Measurements from ENCODE around the gene CAV2. TPM values are rescaled to one million over a fixed set of nuclear protein-coding genes. Genes with fewer than 3 reads are reported as not detected.

The CAV2 gene
- total and polyA plus RNA-seq, 9 of the 15 experiments (the other 6 are each of a cell fraction or from before 2014, with no cell fraction given) = 16.1 to 137 (median 38.3) TPM

DNA sequence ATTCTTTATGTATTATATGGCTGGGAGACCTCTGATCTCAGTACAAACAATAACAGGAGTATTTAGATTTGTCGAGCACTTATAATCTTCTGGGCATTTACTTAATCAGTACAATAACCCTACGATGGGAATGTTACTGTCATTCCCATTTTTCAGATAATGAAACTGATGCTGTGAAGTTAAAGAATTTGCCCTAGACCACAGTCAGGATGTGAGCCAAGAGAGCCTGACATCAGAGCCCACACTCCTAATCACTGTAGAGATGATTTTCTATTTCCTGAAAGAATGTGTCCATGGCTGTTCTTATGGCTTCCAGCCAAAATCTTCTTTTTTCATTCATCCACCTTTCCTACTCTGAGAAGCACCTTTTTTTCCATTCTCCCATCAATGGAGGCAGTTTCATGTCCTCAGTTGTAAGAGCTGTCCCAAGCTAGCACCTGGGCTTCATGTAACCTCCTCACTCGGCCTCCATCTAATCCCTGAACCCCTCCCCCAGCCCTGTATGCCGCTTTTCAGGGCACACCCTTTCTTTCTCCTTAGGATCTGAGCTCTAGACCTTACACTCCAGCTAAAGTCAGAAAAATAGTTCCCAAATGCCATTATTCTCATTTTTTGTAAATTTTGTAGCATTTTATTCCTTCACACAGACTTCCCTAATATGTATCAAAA is 13.1 kb downstream of the CAV2 start:
- H3K4me3 ChIP-seq = no peak overlapping the region
- peaks cover 0 to 19% of the 10 kb centered on the region in 2 experiments; a peak in 3 of 5 replicates for H3K4me1 ChIP-seq (replicated peaks in 1 of 2; ENCODE audit: control insufficient read depth in 2 of 2, insufficient read depth in 2 of 2, low read length in 2 of 2)
- no peak overlapping the region for H3K27ac ChIP-seq (ENCODE audit: extremely low read depth, low read depth, low read length)
- in situ Hi-C loops (cut with MboI) = no loop called here
- CTCF ChIA-PET (ENCODE audit: low intra/inter-chr PET ratio) = no interaction called here
- H3K4me2 ChIP-seq (ENCODE audit: insufficient read depth, low read length) = peak overlapping the region; percentile 80
- no peaks in the 10 kb centered on the region for H3K36me3 ChIP-seq (ENCODE audit: control insufficient read depth, insufficient read depth, low read length)
- no peak for FAIRE-seq
- peak; percentile 46 for ATAC-seq
- no peaks in the 10 kb centered on the region for H3K9me1 ChIP-seq (ENCODE audit: control insufficient read depth, insufficient read depth, low read length)
- H3K79me2 ChIP-seq (ENCODE audit: control insufficient read depth, insufficient read depth, low read length) = no peaks in the 10 kb centered on the region
- no TSS peak for BruUV-seq (replicated peaks)
- POLR2A ChIA-PET = interaction anchor here (1.0 to 2.5 kb wide), 3 partner anchors 7 to 14 kb away, joined by 4 to 10 read pairs (median 5); no protein-coding TSS in a partner anchor
- no peaks in the 10 kb centered on the region for H4K20me1 ChIP-seq (replicated peaks; ENCODE audit: control insufficient read depth, insufficient read depth, low read length)
- peak overlapping the region; percentile 97 for H2AFZ ChIP-seq (ENCODE audit: low read depth, low read length)
- no peak for DNase-seq (ENCODE audit: extremely low read depth in 1 of 4, low spot score in 3 of 4)
- H3K9me3 ChIP-seq (replicated peaks; ENCODE audit: control insufficient read depth, insufficient read depth, low read depth, low read length) = no peaks in the 10 kb centered on the region
- intact Hi-C loops (cut with micrococcal nuclease) = no loop called here
- H3K27me3 ChIP-seq (ENCODE audit: control insufficient read depth in 2 of 2, insufficient read depth in 2 of 2, low read length in 2 of 2) = no peaks in the 10 kb centered on the region
- peak overlapping the region in 1 of 2 experiments; percentile 42; a peak in 1 of 4 replicates for H3K9ac ChIP-seq (ENCODE audit: insufficient read depth in 1 of 2, low read depth in 2 of 2, low read length in 2 of 2)
- 45% methylated on average over 4 of the region's 4 CpGs for WGBS (ENCODE audit: insufficient coverage, low coverage, missing lambda C conversion rate)
- TF ChIP-seq, protein P1, sequence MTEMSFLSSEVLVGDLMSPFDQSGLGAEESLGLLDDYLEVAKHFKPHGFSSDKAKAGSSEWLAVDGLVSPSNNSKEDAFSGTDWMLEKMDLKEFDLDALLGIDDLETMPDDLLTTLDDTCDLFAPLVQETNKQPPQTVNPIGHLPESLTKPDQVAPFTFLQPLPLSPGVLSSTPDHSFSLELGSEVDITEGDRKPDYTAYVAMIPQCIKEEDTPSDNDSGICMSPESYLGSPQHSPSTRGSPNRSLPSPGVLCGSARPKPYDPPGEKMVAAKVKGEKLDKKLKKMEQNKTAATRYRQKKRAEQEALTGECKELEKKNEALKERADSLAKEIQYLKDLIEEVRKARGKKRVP (CRISPR knock-in tag; IDR thresholded peaks at IDR 0.05) = no peak
- TF ChIP-seq ESRRA (IDR thresholded peaks at IDR 0.05; ENCODE audit: borderline replicate concordance, low read depth) (peak; percentile 20; the same call in 1 of the 2 replicates), ZNF212 (CRISPR knock-in tag; IDR thresholded peaks at IDR 0.05) (no peak), TAL1 (IDR thresholded peaks at IDR 0.05) (no peak), ZNF583 (CRISPR knock-in tag; IDR thresholded peaks at IDR 0.05) (no peak), POLR2H (tag; IDR thresholded peaks at IDR 0.05; ENCODE audit: low read depth) (no peak), U2AF1 (optimal IDR thresholded peaks at IDR 0.05; ENCODE audit: low read depth, low read length) (no peak), SAP30 (IDR thresholded peaks at IDR 0.05; ENCODE audit: borderline replicate concordance, insufficient read depth, low read depth, low read length, poor library complexity, severe bottlenecking) (no peak), ZC3H11A (IDR thresholded peaks at IDR 0.05; ENCODE audit: low read depth, low read length) (no peak), NFIC (IDR thresholded peaks at IDR 0.05) (peak; percentile 92), ETV1 (tag; conservative IDR thresholded peaks at IDR 0.05; ENCODE audit: low read depth) (peak; percentile 31; the same call in 1 of the 2 replicates), ZNF12 (CRISPR knock-in tag; IDR thresholded peaks at IDR 0.05) (no peak), HMGN3 (IDR thresholded peaks at IDR 0.05; ENCODE audit: borderline replicate concordance, extremely low read depth, insufficient read length, low read depth, low read length) (no peak), SIX5 (IDR thresholded peaks at IDR 0.05; ENCODE audit: borderline replicate concordance in 1 of 2, insufficient read depth in 1 of 2, low read depth in 1 of 2, low read length in 2 of 2) (no peak), SMARCC2 (IDR thresholded peaks at IDR 0.05; ENCODE audit: low read depth) (no peak), DNMT1 (IDR thresholded peaks at IDR 0.05) (no peak), KLF10 (CRISPR knock-in tag; IDR thresholded peaks at IDR 0.05) (no peak), BACH1 (tag; IDR thresholded peaks at IDR 0.05) (no peak), ZSCAN32 (CRISPR knock-in tag; IDR thresholded peaks at IDR 0.05) (no peak), MEF2A (IDR thresholded peaks at IDR 0.05; ENCODE audit: control insufficient read depth, low read depth, low read length) (no peak), ELF4 (CRISPR knock-in tag; IDR thresholded peaks at IDR 0.05) (no peak)
- TF ChIP-seq, protein P2, sequence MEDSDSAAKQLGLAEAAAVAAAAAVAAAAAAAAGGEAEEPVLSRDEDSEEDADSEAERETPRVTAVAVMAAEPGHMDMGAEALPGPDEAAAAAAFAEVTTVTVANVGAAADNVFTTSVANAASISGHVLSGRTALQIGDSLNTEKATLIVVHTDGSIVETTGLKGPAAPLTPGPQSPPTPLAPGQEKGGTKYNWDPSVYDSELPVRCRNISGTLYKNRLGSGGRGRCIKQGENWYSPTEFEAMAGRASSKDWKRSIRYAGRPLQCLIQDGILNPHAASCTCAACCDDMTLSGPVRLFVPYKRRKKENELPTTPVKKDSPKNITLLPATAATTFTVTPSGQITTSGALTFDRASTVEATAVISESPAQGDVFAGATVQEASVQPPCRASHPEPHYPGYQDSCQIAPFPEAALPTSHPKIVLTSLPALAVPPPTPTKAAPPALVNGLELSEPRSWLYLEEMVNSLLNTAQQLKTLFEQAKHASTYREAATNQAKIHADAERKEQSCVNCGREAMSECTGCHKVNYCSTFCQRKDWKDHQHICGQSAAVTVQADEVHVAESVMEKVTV (CRISPR knock-in tag; IDR thresholded peaks at IDR 0.05) = no peak

All from K562 (cell line).